ENCODE data around the gene SYNC. TPM values are rescaled to one million over a fixed set of nuclear protein-coding genes. Genes with fewer than 3 reads are reported as not detected.

Gene SYNC
- total RNA-seq, 1 experiment from 2014 or later: 0.45 TPM

DNA sequence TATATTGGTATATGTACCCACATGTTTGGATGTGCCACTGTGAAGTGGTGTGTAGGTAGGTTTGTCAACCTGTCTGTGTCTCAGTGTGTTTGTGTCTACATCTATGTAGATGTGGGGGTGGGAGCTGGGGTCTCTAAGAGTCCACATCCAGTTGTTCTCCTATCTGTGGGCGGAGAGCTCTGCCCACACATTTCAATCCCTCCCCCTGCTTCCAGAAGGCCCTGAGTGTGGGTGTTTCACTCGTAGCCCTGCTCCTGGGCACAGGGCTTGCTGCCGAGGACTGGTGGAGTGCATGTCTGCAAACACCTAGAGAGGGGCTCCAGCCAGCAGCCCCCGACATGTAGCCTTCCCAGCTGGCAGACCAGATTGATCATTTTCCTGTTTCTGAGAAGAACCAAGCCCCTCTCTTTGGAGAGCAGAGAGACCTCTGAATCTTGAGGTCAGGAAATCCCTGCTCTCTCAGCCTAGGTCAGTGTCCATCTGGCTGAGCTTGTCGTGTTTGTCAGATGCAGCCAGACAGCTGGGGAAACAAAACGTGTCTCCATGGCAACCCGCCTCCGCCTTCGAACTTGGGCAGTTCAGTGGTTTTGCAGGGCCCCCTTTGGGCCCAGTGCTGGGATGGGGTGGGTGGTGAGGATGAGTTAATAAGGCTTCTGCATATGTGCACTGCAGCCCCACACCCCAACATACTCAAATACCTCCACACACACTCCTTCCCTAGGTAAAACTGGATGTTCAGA, 31.2 kb upstream of the SYNC start:
- DNase-seq: peak; percentile 58
- Histone ChIP-seq H3K36me3 (replicated peaks; ENCODE audit: control insufficient read depth, insufficient read depth, low read length) (no peaks in the 10 kb centered on the region), H3K27me3 (ENCODE audit: control insufficient read depth, insufficient read depth, low read length) (no peaks in the 10 kb centered on the region), H3K4me3 (ENCODE audit: insufficient read depth, low read depth, low read length) (no peak overlapping the region)

DNA sequence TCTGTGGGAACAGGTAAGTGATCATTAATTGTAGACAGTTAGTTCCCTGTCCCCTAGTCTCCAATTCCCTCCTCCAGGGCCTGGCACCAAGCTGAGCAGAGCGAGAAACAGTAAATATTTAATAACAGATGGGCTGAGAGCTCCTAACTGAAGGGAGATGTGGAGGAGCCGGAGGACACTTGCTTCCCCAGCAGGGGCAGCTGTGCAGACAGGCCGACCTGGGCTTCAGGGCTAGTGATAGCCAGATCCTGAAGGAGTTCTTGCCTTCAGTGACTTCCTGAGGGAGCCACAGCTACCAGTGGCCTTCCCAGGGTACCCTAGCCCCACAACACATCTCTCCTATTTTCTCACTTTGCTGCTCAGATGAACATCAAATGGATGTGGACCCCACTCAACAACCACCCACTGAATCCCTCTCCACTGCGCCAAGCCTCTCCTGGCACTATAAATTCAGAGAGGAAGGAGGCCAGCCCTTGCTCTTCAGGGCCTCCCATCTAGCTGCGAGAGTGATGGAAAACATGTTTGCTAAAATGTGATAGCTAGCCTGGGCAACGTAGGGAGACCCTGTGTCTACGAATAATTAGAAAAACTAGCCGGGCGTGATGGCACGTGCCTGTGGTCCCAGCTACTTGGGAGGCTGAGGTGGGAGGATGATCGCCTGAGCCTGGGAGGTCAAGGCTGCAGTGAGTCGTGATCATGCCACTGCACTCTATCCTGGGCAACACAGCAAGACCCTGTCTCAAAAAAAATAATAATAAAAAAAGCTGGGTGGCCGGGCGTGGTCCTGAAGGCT, 26.9 kb upstream of the SYNC start:
- H3K27me3 ChIP-seq (ENCODE audit: control insufficient read depth, insufficient read depth, low read length): no peaks in the 10 kb centered on the region
- H3K4me3 ChIP-seq (ENCODE audit: insufficient read depth, low read depth, low read length): no peak overlapping the region
- no peaks in the 10 kb centered on the region for H3K36me3 ChIP-seq (replicated peaks; ENCODE audit: control insufficient read depth, insufficient read depth, low read length)
- peak; percentile 57 for DNase-seq

DNA sequence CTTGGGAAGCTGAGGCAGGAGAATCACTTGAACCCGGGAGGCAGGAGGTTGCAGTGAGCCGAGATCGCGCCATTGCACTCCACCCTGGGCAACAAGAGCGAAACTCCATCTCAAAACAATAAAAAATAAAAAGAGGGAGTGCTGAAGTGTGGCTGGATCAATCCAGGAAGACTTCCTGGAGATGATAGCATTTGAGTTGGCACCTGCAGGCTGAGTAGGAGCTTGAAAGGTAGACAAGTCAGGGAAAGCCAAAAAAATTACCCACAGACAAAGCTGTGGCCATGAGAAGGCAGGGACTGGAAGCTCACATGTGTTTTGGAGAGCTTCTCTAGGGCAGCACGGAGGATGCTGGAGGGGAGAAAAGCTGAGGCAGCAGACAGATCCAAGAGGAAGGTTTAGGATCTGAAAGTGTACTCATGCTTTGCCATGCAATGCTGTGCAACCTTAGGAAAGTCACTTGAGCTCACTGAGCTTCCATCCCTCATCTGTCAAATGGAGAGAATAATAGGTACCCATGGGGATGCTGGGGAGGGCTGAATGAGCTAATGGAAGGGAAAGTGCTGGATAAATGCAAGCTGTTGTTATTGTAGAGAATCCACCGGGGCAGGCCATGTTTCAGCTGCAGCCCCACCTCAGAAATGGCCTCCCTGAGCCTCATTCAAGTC, 26.0 kb upstream of the SYNC start:
- Histone ChIP-seq H3K27me3 (ENCODE audit: control insufficient read depth, insufficient read depth, low read length) (no peaks in the 10 kb centered on the region), H3K36me3 (replicated peaks; ENCODE audit: control insufficient read depth, insufficient read depth, low read length) (no peaks in the 10 kb centered on the region), H3K4me3 (ENCODE audit: insufficient read depth, low read depth, low read length) (no peak overlapping the region)
- DNase-seq: no peak

DNA sequence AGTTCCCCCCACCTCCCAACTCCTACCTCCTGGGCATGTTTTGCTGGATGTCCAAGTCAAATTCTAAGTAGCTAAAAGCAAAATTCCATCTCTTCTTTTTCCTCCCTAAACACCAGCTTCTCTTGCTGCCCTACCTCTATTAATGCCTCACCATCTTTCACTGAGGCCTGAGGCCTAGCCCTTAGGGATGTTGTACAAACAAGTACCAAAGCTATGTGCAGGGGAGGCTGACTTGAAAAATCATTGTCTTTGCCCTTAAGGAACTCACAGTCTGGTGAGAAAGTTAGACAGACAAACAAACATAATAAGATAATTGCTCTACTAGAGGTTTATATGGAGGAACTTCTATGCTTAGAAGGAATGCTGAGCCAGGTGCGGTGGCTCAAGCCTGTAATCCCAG, 25.3 kb upstream of the SYNC start:
- H3K4me3 ChIP-seq (ENCODE audit: insufficient read depth, low read depth, low read length): no peak overlapping the region
- no peaks in the 10 kb centered on the region for H3K27me3 ChIP-seq (ENCODE audit: control insufficient read depth, insufficient read depth, low read length)
- no peak for DNase-seq
- no peaks in the 10 kb centered on the region for H3K36me3 ChIP-seq (replicated peaks; ENCODE audit: control insufficient read depth, insufficient read depth, low read length)

DNA sequence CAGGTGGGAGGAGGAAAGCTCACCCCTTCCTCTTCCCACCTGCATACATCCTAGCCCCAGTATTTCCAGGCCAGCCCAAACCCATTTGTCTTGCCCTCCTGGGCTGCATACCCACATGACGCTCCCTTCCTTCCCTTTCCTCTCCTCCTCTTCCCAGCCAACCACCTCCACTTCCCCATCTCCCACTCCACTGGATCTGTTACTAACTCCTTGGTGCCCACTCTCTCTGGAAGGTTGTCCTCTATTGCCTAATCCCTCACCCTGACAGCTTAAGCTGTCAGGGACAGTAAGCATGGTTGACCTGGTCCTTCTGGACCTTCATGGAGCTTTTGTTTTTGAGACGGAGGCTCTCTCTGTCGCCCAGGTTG, 23.0 kb upstream of the SYNC start:
- DNase-seq: no peak
- Histone ChIP-seq H3K27me3 (ENCODE audit: control insufficient read depth, insufficient read depth, low read length) (no peaks in the 10 kb centered on the region), H3K4me3 (ENCODE audit: insufficient read depth, low read depth, low read length) (no peak overlapping the region), H3K36me3 (replicated peaks; ENCODE audit: control insufficient read depth, insufficient read depth, low read length) (no peaks in the 10 kb centered on the region)

DNA sequence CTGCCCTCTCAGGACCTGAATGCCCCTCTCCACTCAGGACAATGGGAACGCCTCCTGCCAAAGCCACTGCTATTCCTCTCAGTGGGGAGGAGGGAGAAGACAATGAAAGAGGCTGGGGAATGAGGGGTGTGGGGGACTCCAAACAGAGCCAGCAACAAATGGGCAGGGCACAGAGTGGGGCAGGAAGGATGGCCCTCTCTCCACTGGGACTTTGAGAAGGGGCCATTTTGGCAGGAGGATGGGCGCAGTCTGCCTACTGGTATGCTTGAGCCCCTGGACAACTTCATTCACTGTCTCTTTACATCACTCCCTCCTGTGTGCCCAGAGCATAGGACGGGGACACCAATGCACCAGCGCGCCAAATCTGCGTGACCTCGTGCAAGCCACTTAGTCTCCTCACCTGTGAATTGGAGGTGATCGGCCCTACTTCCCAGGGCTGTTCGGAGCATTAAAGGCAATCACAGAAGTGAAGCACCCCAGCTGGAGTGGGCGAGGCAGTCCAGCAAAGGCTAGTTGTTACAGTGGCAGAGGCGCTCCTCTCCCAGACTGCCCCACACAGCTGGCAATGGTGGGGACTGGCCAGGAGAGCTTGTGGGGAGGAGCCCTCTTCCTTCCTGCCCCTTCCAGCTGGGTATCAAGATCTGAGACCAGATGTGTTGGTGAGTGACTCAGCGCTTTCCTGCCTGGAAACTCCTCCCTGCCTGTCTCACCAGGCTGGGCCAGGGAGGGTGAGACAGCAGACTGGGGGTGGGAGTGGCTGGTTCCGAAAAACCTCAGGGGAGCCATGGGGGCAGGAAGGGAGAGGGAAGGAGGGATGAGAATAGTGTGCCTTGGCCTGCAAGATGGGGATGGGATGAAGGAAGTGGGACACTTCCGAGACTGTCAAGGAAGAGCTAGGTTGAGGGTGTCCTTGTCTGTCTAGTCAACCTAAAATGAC, 22.4 kb upstream of the SYNC start:
- Histone ChIP-seq H3K4me3 (ENCODE audit: insufficient read depth, low read depth, low read length) (no peak overlapping the region), H3K27me3 (ENCODE audit: control insufficient read depth, insufficient read depth, low read length) (no peaks in the 10 kb centered on the region), H3K36me3 (replicated peaks; ENCODE audit: control insufficient read depth, insufficient read depth, low read length) (no peaks in the 10 kb centered on the region)
- DNase-seq: peak; percentile 75

DNA sequence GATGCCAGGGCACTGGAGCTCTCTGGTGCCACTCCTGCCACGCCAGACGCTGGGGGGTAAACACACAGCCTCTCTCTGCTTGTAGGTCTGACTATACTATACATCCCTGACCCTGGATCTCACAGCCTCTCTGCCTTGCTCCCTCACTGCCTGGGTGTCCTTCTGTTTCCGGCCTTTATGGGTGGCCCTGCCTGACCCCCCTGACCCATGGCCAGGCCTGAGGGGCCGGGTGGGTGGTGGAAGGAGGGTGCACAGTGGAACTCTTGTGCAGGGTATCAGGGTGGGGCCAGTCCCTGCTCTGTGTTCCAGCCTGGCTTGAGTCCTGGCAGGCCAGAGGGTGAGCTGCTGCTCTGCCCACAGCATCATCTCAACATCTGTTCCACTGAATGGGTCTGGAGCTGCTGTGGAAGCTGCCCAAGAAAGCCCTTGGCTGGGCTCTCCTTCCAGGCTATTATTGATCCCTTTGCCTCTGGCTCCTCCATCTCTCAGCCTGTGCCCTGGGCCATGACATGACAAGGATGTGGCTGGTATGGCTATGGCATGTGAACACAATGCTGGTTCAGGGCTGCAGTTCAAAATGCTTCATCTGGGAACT, 17.2 kb upstream of the SYNC start:
- no peak for DNase-seq
- Histone ChIP-seq H3K36me3 (replicated peaks; ENCODE audit: control insufficient read depth, insufficient read depth, low read length) (no peaks in the 10 kb centered on the region), H3K27me3 (ENCODE audit: control insufficient read depth, insufficient read depth, low read length) (no peaks in the 10 kb centered on the region)

DNA sequence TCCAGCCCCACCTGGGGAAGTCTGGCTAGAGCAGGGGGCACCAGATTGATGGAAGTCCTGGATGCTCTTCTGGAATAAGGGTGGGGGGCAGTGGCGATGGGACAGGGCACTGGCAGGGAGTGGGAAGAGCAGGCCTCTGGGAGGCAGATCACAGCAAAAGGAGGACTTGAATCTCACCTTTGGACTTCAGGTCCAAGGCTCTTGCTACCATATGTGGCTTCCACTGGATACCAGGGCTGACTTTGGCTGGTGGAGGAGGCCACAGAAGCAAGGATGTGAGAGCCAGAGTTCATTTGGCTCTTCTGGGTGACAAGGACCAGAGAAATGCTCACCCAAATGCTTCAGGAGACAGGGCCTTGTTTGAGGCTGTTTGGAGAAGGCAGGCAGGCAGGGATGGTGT, 16.0 kb upstream of the SYNC start:
- H3K36me3 ChIP-seq (replicated peaks; ENCODE audit: control insufficient read depth, insufficient read depth, low read length): no peaks in the 10 kb centered on the region
- H3K4me3 ChIP-seq (ENCODE audit: insufficient read depth, low read depth, low read length): no peak overlapping the region
- no peaks in the 10 kb centered on the region for H3K27me3 ChIP-seq (ENCODE audit: control insufficient read depth, insufficient read depth, low read length)
- DNase-seq: no peak

More for the DNA sequence above, 17.2 kb upstream of the SYNC start:
- H3K4me3 ChIP-seq (ENCODE audit: insufficient read depth, low read depth, low read length): no peak overlapping the region

DNA sequence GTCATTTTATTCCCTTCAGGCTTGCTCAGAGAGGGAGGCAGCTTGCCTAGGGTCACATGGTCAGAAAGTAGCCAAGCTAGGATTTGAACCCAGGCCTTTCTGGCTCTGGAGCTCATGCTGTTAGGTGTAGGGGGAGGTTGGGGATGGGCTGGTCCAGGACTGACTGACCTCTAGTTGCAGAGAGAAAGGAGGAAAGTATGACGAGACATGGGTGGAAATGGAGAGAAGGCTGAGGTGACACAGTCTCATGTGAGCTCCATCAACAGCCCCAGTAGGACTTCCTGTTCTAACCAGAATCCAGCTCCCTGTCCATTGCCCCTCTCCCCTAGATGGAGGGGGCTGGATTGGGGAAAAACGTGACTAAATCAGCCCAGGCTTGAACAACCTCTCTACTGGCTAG, 15.5 kb upstream of the SYNC start:
- no peak for DNase-seq
- Histone ChIP-seq H3K4me3 (ENCODE audit: insufficient read depth, low read depth, low read length) (no peak overlapping the region), H3K36me3 (replicated peaks; ENCODE audit: control insufficient read depth, insufficient read depth, low read length) (no peaks in the 10 kb centered on the region), H3K27me3 (ENCODE audit: control insufficient read depth, insufficient read depth, low read length) (no peaks in the 10 kb centered on the region)

DNA sequence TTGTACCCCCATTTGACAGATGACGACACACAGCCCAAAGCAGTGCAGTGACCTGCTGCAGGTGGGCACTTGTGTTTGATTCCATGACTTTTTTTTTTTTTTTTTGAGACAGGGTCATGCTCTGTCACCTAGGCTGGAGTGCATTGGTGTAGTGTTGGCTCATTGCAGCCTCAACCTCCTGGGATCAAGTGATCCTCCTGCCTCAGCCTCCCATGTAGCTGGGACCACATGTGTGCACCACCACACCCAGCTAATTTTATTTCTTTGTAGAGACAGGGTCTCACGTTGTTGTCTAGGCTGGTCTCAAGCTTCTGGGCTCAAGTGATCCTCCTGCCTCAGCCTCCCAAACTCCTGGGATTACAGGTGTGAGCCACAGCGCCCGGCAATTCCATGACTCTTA, 14.9 kb upstream of the SYNC start:
- Histone ChIP-seq H3K4me3 (ENCODE audit: insufficient read depth, low read depth, low read length) (no peak overlapping the region), H3K36me3 (replicated peaks; ENCODE audit: control insufficient read depth, insufficient read depth, low read length) (no peaks in the 10 kb centered on the region), H3K27me3 (ENCODE audit: control insufficient read depth, insufficient read depth, low read length) (no peaks in the 10 kb centered on the region)
- no peak for DNase-seq

DNA sequence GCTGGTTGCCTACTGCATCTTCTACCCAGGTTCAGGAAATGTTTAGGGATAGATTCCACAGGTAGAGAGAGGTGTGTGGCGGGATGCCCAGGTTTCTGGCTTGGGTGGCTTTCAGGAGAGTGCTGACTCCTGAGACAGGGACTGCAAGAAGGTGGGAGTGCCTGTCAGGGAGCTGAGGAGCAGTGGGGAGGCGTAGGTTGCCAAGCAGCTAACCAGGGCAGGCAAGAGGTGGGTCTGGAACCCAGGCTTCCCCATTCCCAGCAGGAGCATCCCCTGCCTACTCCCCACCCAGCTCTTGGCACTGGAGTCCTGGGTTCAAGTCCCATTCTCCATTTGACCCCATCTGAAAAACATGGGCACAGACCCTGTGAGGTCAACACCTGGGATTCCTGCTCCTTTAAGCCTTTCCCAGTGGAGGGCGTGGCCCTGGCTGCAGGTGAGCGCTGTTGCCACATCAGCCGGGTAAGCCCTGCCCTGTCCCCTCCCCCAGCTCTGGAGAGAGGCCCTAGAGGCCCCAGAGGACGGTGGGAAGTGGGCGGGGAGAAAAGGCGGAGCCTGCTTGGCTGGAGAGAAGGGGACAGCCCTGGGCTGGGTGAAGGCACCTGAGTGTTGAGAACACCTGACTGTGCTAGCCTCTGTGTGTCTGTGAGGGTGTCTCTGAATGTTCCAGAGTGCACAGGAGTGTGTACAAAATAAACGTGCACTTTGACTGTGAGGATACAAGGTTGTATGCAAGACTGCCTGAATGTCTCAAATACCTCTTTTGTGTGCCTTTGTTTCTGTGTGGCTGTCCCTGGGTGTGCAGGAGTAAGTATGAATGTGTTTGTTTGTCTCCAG, 14.0 kb upstream of the SYNC start:
- DNase-seq: peak; percentile 98
- H3K4me3 ChIP-seq (ENCODE audit: insufficient read depth, low read depth, low read length): no peak overlapping the region
- H3K27me3 ChIP-seq (ENCODE audit: control insufficient read depth, insufficient read depth, low read length): no peaks in the 10 kb centered on the region
- no peaks in the 10 kb centered on the region for H3K36me3 ChIP-seq (replicated peaks; ENCODE audit: control insufficient read depth, insufficient read depth, low read length)

DNA sequence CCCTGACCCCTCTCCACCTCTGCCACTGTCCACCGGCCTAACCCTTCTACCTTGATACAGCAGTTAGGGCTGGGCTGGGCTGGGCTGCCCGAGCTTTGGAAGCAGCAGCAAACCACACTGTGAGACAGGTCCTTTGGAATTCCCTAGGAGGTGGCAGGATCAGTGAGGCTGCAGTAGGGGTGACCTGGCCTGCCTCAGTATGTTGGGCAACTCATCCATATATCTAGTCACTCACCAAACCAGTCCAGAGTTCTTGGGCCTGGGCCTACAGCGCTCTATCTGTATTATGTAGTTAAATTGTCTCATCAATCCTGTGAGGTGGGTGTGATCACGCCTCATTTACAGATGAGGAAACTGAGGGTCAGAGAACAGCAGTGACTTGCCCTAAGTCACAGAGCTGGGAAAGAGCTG, 13.3 kb upstream of the SYNC start:
- no peak overlapping the region for H3K4me3 ChIP-seq (ENCODE audit: insufficient read depth, low read depth, low read length)
- H3K27me3 ChIP-seq (ENCODE audit: control insufficient read depth, insufficient read depth, low read length): no peaks in the 10 kb centered on the region
- no peaks in the 10 kb centered on the region for H3K36me3 ChIP-seq (replicated peaks; ENCODE audit: control insufficient read depth, insufficient read depth, low read length)
- peak; percentile 23 for DNase-seq

DNA sequence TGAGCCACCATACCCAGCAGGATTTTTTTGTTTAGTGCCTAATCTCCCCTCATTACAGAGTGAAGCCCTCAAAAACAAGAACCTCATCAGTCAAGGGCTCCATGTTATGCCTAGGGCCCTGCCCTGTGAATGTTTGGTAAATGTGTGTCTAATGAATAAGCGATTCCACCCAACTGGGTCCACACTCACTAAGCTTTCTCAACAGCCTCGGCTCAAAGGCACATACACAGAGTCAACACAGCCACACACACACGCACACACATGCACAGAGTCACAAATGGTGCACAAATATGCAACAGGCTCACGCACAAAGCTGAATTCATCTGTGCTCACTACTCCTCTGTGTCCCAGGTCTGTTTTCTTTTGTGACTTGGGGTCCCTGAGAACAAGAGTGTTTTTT, 11.7 kb upstream of the SYNC start:
- Histone ChIP-seq H3K4me3 (ENCODE audit: insufficient read depth, low read depth, low read length) (no peak overlapping the region), H3K36me3 (replicated peaks; ENCODE audit: control insufficient read depth, insufficient read depth, low read length) (no peaks in the 10 kb centered on the region), H3K27me3 (ENCODE audit: control insufficient read depth, insufficient read depth, low read length) (no peaks in the 10 kb centered on the region)
- DNase-seq: no peak

All from H7 (cell line).